H9 (cell line): ENCODE data around the gene CCNF. TPM values are rescaled to one million over a fixed set of nuclear protein-coding genes. Genes with fewer than 3 reads are reported as not detected.

Source experiments
- DNase-seq: peaks from one replicate; pipeline ENCODE4 v3.0.0-alpha.2; 2017
- H2AFZ ChIP-seq: one replicate; pipeline ENCODE4 v1.6.1; 2013; ENCODE audit warnings: mild to moderate bottlenecking, low read length, control low read depth, moderate library complexity
- H2AK5ac ChIP-seq: 2 replicates; pipeline ENCODE4 v1.6.1; 2013; ENCODE audit warnings: low read length, control low read depth, mixed read lengths; ENCODE audit not compliant: insufficient read length
- H2BK120ac ChIP-seq: one replicate; pipeline ENCODE4 v1.6.1; 2013; ENCODE audit warnings: low read depth, mild to moderate bottlenecking, low read length, control low read depth, inconsistent platforms; ENCODE audit not compliant: poor library complexity, severe bottlenecking
- H2BK12ac ChIP-seq: 2 replicates; pipeline ENCODE4 v1.6.1; 2013; ENCODE audit warnings: low read length, control low read depth, mixed read lengths, low read depth; ENCODE audit not compliant: insufficient read length
- H2BK15ac ChIP-seq: 2 replicates; pipeline ENCODE4 v1.6.1; 2013; ENCODE audit warnings: low read depth, low read length, control low read depth
- H2BK20ac ChIP-seq: one replicate; pipeline ENCODE4 v1.6.1; 2013; ENCODE audit warnings: low read depth, mild to moderate bottlenecking, low read length, control low read depth, inconsistent platforms; ENCODE audit not compliant: poor library complexity, severe bottlenecking
- H2BK5ac ChIP-seq: 2 replicates; pipeline ENCODE4 v1.6.1; 2013; ENCODE audit warnings: low read length, control low read depth, mixed read lengths; ENCODE audit not compliant: insufficient read length
- H3K14ac ChIP-seq: 2 replicates; pipeline ENCODE4 v1.6.1; 2013; ENCODE audit warnings: low read length, control low read depth; ENCODE audit not compliant: insufficient read depth
- H3K18ac ChIP-seq: 2 replicates; pipeline ENCODE4 v1.6.1; 2013; ENCODE audit warnings: low read depth, mild to moderate bottlenecking, mixed read lengths, low read length, control low read depth; ENCODE audit not compliant: insufficient read length
- H3K23ac ChIP-seq: 2 replicates; pipeline ENCODE4 v1.6.1; 2013; ENCODE audit warnings: low read length, control low read depth, mixed read lengths, low read depth; ENCODE audit not compliant: insufficient read length
- H3K23me2 ChIP-seq: 2 replicates; pipeline ENCODE4 v1.6.1; 2013; ENCODE audit warnings: low read depth, mild to moderate bottlenecking, mixed read lengths, low read length, control low read depth; ENCODE audit not compliant: insufficient read length, poor library complexity, severe bottlenecking
- H3K27ac ChIP-seq: 2 replicates; pipeline ENCODE4 v1.5.1; 2013; ENCODE audit warnings: low read length, control low read depth, mixed read lengths, low read depth; ENCODE audit not compliant: insufficient read length
- H3K27me3 ChIP-seq: 2 replicates; pipeline ENCODE4 v1.6.1; 2013; ENCODE audit warnings: low read length, control low read depth, inconsistent platforms; ENCODE audit not compliant: insufficient read depth
- H3K4ac ChIP-seq: 2 replicates; pipeline ENCODE4 v1.6.1; 2013; ENCODE audit warnings: low read depth, mild to moderate bottlenecking, control low read depth, inconsistent platforms, low read length, moderate library complexity
- H3K4me1 ChIP-seq: 2 replicates; pipeline ENCODE4 v1.6.1; 2013; ENCODE audit warnings: low read length, control low read depth, inconsistent platforms; ENCODE audit not compliant: insufficient read depth
- H3K4me2 ChIP-seq: 2 replicates; pipeline ENCODE4 v1.6.1; 2013; ENCODE audit warnings: low read length, control low read depth, mixed read lengths; ENCODE audit not compliant: insufficient read length, insufficient read depth
- H3K56ac ChIP-seq: 2 replicates; pipeline ENCODE4 v1.6.1; 2013; ENCODE audit warnings: low read depth, mild to moderate bottlenecking, mixed read lengths, low read length, control low read depth; ENCODE audit not compliant: insufficient read length
- H3K79me1 ChIP-seq: 2 replicates; pipeline ENCODE4 v1.6.1; 2013; ENCODE audit warnings: low read depth, mild to moderate bottlenecking, moderate library complexity, low read length, control low read depth, inconsistent platforms; ENCODE audit not compliant: insufficient read depth, poor library complexity, severe bottlenecking
- H3K79me2 ChIP-seq: 2 replicates; pipeline ENCODE4 v1.6.1; 2013; ENCODE audit warnings: low read length, control low read depth, inconsistent platforms; ENCODE audit not compliant: insufficient read depth
- H3K9ac ChIP-seq: 2 replicates; pipeline ENCODE4 v1.6.1; 2013; ENCODE audit warnings: low read length, control low read depth, mixed read lengths; ENCODE audit not compliant: insufficient read length; ENCODE audit errors: extremely low read depth
- H3K9me3 ChIP-seq: one replicate; pipeline ENCODE4 v1.6.1; 2013; ENCODE audit warnings: low read depth, low read length, inconsistent platforms; ENCODE audit not compliant: control insufficient read depth
- H3T11ph ChIP-seq: one replicate; pipeline ENCODE4 v1.6.1; 2013; ENCODE audit warnings: mild to moderate bottlenecking, low read length, control low read depth, inconsistent platforms
- H4K20me1 ChIP-seq: one replicate; pipeline ENCODE4 v1.6.1; 2013; ENCODE audit not compliant: control insufficient read depth, insufficient read length, insufficient read depth
- H4K5ac ChIP-seq: 2 replicates; pipeline ENCODE4 v1.6.1; 2013; ENCODE audit warnings: low read depth, mild to moderate bottlenecking, mixed read lengths, low read length, control low read depth; ENCODE audit not compliant: insufficient read length
- H4K8ac ChIP-seq: replicated peaks from 2 replicates; pipeline ENCODE4 v1.6.1; 2013; ENCODE audit warnings: low read length, control low read depth, mixed read lengths, low read depth; ENCODE audit not compliant: insufficient read length
- H4K91ac ChIP-seq: 2 replicates; pipeline ENCODE4 v1.6.1; 2013; ENCODE audit warnings: low read depth, mild to moderate bottlenecking, moderate library complexity, mixed read lengths, low read length, control low read depth; ENCODE audit not compliant: insufficient read length
- H3K27ac Mint-ChIP-seq, 3 experiments: 2 replicates in 2 of 3; 3 replicates in 1 of 3; pipeline ENCODE4 v1.8.0; 2020 to 2021; ENCODE audit warnings: mixed read lengths in 3 of 3, mild to moderate bottlenecking in 1 of 3, moderate library complexity in 1 of 3
- H3K27me3 Mint-ChIP-seq: 2 replicates; pipeline ENCODE4 v1.8.0; 2021; ENCODE audit warnings: low read depth, mild to moderate bottlenecking, moderate library complexity, mixed read lengths
- H3K36me3 Mint-ChIP-seq, 3 experiments: 2 replicates in 2 of 3; 3 replicates in 1 of 3; pipeline ENCODE4 v1.8.0; 2020 to 2021; ENCODE audit warnings: low read depth in 3 of 3, mixed read lengths in 3 of 3; ENCODE audit not compliant: insufficient read depth in 1 of 3
- H3K4me1 Mint-ChIP-seq, 2 experiments: 2 replicates each; pipeline ENCODE4 v1.8.0; 2020; ENCODE audit warnings: mixed read lengths in 2 of 2
- H3K4me3 Mint-ChIP-seq, 2 experiments: 2 replicates in 1 of 2; 3 replicates in 1 of 2; pipeline ENCODE4 v1.8.0; 2020 to 2021; ENCODE audit warnings: mild to moderate bottlenecking in 2 of 2, mixed read lengths in 2 of 2, moderate library complexity in 1 of 2
- H3K9me3 Mint-ChIP-seq, 2 experiments: 2 replicates in 1 of 2; 3 replicates in 1 of 2; pipeline ENCODE4 v1.8.0; 2020; ENCODE audit warnings: mild to moderate bottlenecking in 2 of 2, mixed read lengths in 2 of 2, moderate library complexity in 1 of 2
- CTCF ChIP-seq: fragments of 200-600 bp; sonication (generic); conservative IDR thresholded peaks from 3 replicates; pipeline ENCODE4 v1.8.0; 2021; ENCODE audit warnings: antibody characterized with exemption, mild to moderate bottlenecking
- WGBS: extraction: QIAGEN DNeasy Blood & Tissue Kit; methylation state at CpG from one replicate; pipeline ENCODE4 v1.1.7; 2013; ENCODE audit warnings: missing lambda C conversion rate, low lambda C conversion rate, mixed read lengths; ENCODE audit not compliant: insufficient read length; ENCODE audit errors: extremely low coverage; 5-methylcytosine and 5-hydroxymethylcytosine counted together
- total RNA-seq: library from RNA; stranded (reverse); gene quantifications from 2 replicates; pipeline ENCODE4 v1.2.1, GENCODE V29; 2021

Gene CCNF
- total RNA-seq, 1 experiment from 2014 or later: 61.6 TPM

DNA sequence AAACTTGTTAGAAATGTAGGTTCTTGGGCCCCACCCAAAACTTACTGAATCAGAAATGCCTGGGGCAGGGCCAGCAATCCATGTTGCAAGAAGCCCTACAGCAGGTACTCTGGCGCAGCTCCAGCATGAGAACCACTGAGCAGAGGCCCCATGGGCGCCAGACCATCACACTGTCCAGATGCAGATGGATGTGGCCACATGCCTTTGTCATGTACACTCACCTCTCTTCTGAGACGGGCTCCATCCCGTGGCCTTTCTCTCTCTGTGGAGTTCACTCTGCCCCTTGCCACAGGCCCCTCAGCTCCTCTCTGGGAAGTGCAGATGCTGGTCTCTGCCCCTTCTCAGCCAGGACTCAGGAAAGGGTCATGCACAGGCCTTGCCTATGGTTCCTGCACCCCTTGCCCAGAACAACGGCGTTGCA is 2.3 kb upstream of the CCNF start:
- H3K4me2 ChIP-seq: no peak overlapping the region
- H4K8ac ChIP-seq: no peak overlapping the region
- H3K56ac ChIP-seq: no peak overlapping the region
- H3K79me1 ChIP-seq: peaks cover 5% of the 10 kb centered on the region
- no peak overlapping the region for H3K18ac ChIP-seq
- no peak for TF ChIP-seq CTCF
- H3K27me3 ChIP-seq: no peaks in the 10 kb centered on the region; the same call in 1 of the 2 replicates
- H4K5ac ChIP-seq: no peak overlapping the region
- H3K9ac ChIP-seq: no peak overlapping the region
- H3K23me2 ChIP-seq: peaks cover 15% of the 10 kb centered on the region
- H2BK15ac ChIP-seq: no peak overlapping the region
- H3K4me1 Mint-ChIP-seq: peaks cover 25 to 27% of the 10 kb centered on the region in 2 experiments
- no peak overlapping the region for H3K27ac Mint-ChIP-seq
- no peaks in the 10 kb centered on the region for H4K20me1 ChIP-seq
- no peak overlapping the region for H2BK20ac ChIP-seq
- WGBS: no CpG with 5 or more reads among the region's 6 CpGs
- H2AFZ ChIP-seq: no peak overlapping the region
- no peak overlapping the region for H4K91ac ChIP-seq
- H3T11ph ChIP-seq: no peak overlapping the region
- no peaks in the 10 kb centered on the region for H3K9me3 Mint-ChIP-seq
- no peak overlapping the region for H2BK5ac ChIP-seq
- H3K14ac ChIP-seq: no peak overlapping the region
- no peak overlapping the region for H3K4me3 Mint-ChIP-seq
- no peak overlapping the region for H3K27ac ChIP-seq
- H3K9me3 ChIP-seq: no peaks in the 10 kb centered on the region
- H3K23ac ChIP-seq: no peak overlapping the region
- peaks cover 3% of the 10 kb centered on the region for H3K79me2 ChIP-seq
- no peaks in the 10 kb centered on the region for H3K4me1 ChIP-seq
- no peak overlapping the region for H2AK5ac ChIP-seq
- H2BK12ac ChIP-seq: no peak overlapping the region
- DNase-seq: no peak
- no peak overlapping the region for H2BK120ac ChIP-seq
- H3K4ac ChIP-seq: no peak overlapping the region
- peaks cover 11 to 15% (median 15%) of the 10 kb centered on the region in 3 experiments; a peak in 6 of 7 replicates for H3K36me3 Mint-ChIP-seq
- H3K27me3 Mint-ChIP-seq: peaks cover 13% of the 10 kb centered on the region
